Effector memory CD4-positive, alpha-beta T cell (primary cell): ENCODE measurements around the gene FLAD1.
"Not testable (repeated sequence)": the region's sequence is repeated elsewhere in the genome, so short reads cannot be mapped to it uniquely, and the experiment has no call there.

Source experiments
- DNase-seq, 3 donors: peaks; one replicate each; pipeline ENCODE4 v3.0.0-alpha.2; 2020
- H3K27ac ChIP-seq: 2 replicates; pipeline ENCODE4 v1.7.0; 2013; ENCODE audit warnings: mild to moderate bottlenecking, low read length, moderate library complexity; ENCODE audit not compliant: insufficient read depth, poor library complexity, severe bottlenecking
- H3K27me3 ChIP-seq: replicated peaks from 2 replicates; pipeline ENCODE4 v1.7.0; 2013; ENCODE audit warnings: mild to moderate bottlenecking, low read length; ENCODE audit not compliant: insufficient read depth, control insufficient read depth, poor library complexity, severe bottlenecking
- H3K36me3 ChIP-seq: 2 replicates; pipeline ENCODE4 v1.7.0; 2013; ENCODE audit warnings: mild to moderate bottlenecking, low read length, moderate library complexity; ENCODE audit not compliant: control insufficient read depth, insufficient read depth
- H3K4me1 ChIP-seq: 2 replicates; pipeline ENCODE4 v1.7.0; 2013; ENCODE audit warnings: low read length, mild to moderate bottlenecking; ENCODE audit not compliant: control insufficient read depth, insufficient read depth, poor library complexity, severe bottlenecking
- H3K4me3 ChIP-seq: 2 replicates; pipeline ENCODE4 v1.7.0; 2013; ENCODE audit warnings: low read length, low read depth, mild to moderate bottlenecking; ENCODE audit not compliant: insufficient read depth, poor library complexity, severe bottlenecking
- H3K9me3 ChIP-seq: 2 replicates; pipeline ENCODE4 v1.7.0; 2013; ENCODE audit warnings: mild to moderate bottlenecking, low read length, moderate library complexity; ENCODE audit not compliant: control insufficient read depth

Gene FLAD1

GRCh38 chr1:154974808-154975408 lies 8.2 kb upstream of the FLAD1 start:
- H3K27me3 ChIP-seq: no peaks in the 10 kb centered on the region
- peaks cover 8% of the 10 kb centered on the region for H3K36me3 ChIP-seq
- H3K4me3 ChIP-seq: peak overlapping the region; percentile 64
- H3K27ac ChIP-seq: peak overlapping the region; percentile 95
- DNase-seq: peak; percentile 90 to 93 (median 92)
- H3K9me3 ChIP-seq: no peaks in the 10 kb centered on the region
- peaks cover 9% of the 10 kb centered on the region for H3K4me1 ChIP-seq

GRCh38 chr1:154975409-154976059 lies 7.6 kb upstream of the FLAD1 start:
- Histone ChIP-seq H3K27ac (peak overlapping the region; percentile 95), H3K9me3 (no peaks in the 10 kb centered on the region), H3K4me3 (peak overlapping the region; percentile 64), H3K36me3 (peaks cover 3% of the 10 kb centered on the region), H3K4me1 (peaks cover 9% of the 10 kb centered on the region), H3K27me3 (no peaks in the 10 kb centered on the region)
- DNase-seq: peak in 2 of 3 donors; percentile 19 to 44

GRCh38 chr1:154977762-154978161 lies 5.4 kb upstream of the FLAD1 start:
- not testable (repeated sequence) for H3K27ac ChIP-seq, H3K36me3 ChIP-seq, DNase-seq, H3K4me1 ChIP-seq, H3K9me3 ChIP-seq, H3K4me3 ChIP-seq, H3K27me3 ChIP-seq

- H3K27ac ChIP-seq: no peak overlapping the region
- H3K9me3 ChIP-seq: no peaks in the 10 kb centered on the region
- H3K36me3 ChIP-seq: peaks cover 3% of the 10 kb centered on the region
- no peak for DNase-seq
- H3K4me3 ChIP-seq: no peak overlapping the region
- peaks cover under 1% of the 10 kb centered on the region for H3K4me1 ChIP-seq
- H3K27me3 ChIP-seq: no peaks in the 10 kb centered on the region
Observed at GRCh38 chr1:154978360-154978759, 4.8 kb upstream of the FLAD1 start.

GRCh38 chr1:154982341-154982740 lies 803 bp upstream of the FLAD1 start:
- no peaks in the 10 kb centered on the region for H3K9me3 ChIP-seq
- no peak for DNase-seq
- peaks cover 9% of the 10 kb centered on the region for H3K4me1 ChIP-seq
- H3K27ac ChIP-seq: peak overlapping the region; percentile 76
- H3K36me3 ChIP-seq: peaks cover 3% of the 10 kb centered on the region
- H3K4me3 ChIP-seq: peak overlapping the region; percentile 58
- H3K27me3 ChIP-seq: no peaks in the 10 kb centered on the region

GRCh38 chr1:154983776-154984466 lies 777 bp downstream of the FLAD1 start:
- H3K27ac ChIP-seq: peak overlapping the region; percentile 76
- H3K27me3 ChIP-seq: no peaks in the 10 kb centered on the region
- DNase-seq: no peak
- peak overlapping the region; percentile 58 for H3K4me3 ChIP-seq
- peaks cover 9% of the 10 kb centered on the region for H3K4me1 ChIP-seq
- peaks cover 16% of the 10 kb centered on the region for H3K36me3 ChIP-seq
- no peaks in the 10 kb centered on the region for H3K9me3 ChIP-seq

- H3K4me1 ChIP-seq, H3K9me3 ChIP-seq, H3K27me3 ChIP-seq, H3K4me3 ChIP-seq, H3K27ac ChIP-seq, DNase-seq: not testable (repeated sequence)
- H3K36me3 ChIP-seq: peaks cover 32% of the 10 kb centered on the region
Observed at GRCh38 chr1:154986736-154987135, 3.6 kb downstream of the FLAD1 start.

- Histone ChIP-seq H3K27ac (no peak overlapping the region), H3K36me3 (peaks cover 32% of the 10 kb centered on the region), H3K27me3 (no peaks in the 10 kb centered on the region), H3K4me3 (no peak overlapping the region), H3K9me3 (no peaks in the 10 kb centered on the region), H3K4me1 (peaks cover 9% of the 10 kb centered on the region)
- DNase-seq: no peak
Observed at GRCh38 chr1:154987326-154987725, 4.2 kb downstream of the FLAD1 start.

- Histone ChIP-seq H3K4me1 (peaks cover 12% of the 10 kb centered on the region), H3K27ac (no peak overlapping the region), H3K9me3 (no peaks in the 10 kb centered on the region), H3K4me3 (no peak overlapping the region), H3K36me3 (peaks cover 36% of the 10 kb centered on the region), H3K27me3 (no peaks in the 10 kb centered on the region)
- no peak for DNase-seq
Observed at GRCh38 chr1:154988058-154988954, 5.2 kb downstream of the FLAD1 start.
